D721Med (cell line): ENCODE results near the gene IP6K3.

Source experiments
- DNase-seq: peaks from one replicate; pipeline ENCODE4 v3.0.0; 2011; ENCODE audit warnings: low spot score; ENCODE audit not compliant: insufficient read length
- FAIRE-seq: peaks from 2 replicates; lab custom pipeline; 2011; peaks lifted over from hg19 to GRCh38; lab: Jason Lieb, UNC
- TF ChIP-seq, protein P1 (sequence below): IDR thresholded peaks from 2 replicates; pipeline ENCODE4 v1.5.1; 2012; ENCODE audit warnings: mild to moderate bottlenecking, control low read depth; ENCODE audit not compliant: insufficient read depth; ENCODE audit errors: missing control alignments

Gene IP6K3

DNA sequence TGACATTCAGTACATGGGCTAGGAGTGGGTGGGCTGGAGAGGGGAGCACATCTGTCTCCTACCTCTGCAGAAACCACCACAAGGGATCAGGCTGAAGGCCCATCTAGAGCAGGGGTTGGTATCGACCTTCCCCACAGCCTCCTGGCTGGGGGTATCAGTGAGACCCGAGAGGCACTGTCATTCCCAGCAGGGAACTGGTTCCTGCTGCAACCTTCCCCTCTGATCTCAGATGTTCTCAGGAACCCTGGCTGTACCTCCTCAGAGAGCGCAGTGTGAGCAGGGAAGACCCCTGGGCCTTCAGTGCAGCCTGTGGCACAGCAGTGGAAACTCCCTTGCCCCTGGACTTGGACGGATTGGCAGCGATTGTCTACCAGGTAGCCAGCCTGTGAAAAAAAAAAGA is 7.8 kb downstream of the IP6K3 start:
- TF ChIP-seq, protein P1, sequence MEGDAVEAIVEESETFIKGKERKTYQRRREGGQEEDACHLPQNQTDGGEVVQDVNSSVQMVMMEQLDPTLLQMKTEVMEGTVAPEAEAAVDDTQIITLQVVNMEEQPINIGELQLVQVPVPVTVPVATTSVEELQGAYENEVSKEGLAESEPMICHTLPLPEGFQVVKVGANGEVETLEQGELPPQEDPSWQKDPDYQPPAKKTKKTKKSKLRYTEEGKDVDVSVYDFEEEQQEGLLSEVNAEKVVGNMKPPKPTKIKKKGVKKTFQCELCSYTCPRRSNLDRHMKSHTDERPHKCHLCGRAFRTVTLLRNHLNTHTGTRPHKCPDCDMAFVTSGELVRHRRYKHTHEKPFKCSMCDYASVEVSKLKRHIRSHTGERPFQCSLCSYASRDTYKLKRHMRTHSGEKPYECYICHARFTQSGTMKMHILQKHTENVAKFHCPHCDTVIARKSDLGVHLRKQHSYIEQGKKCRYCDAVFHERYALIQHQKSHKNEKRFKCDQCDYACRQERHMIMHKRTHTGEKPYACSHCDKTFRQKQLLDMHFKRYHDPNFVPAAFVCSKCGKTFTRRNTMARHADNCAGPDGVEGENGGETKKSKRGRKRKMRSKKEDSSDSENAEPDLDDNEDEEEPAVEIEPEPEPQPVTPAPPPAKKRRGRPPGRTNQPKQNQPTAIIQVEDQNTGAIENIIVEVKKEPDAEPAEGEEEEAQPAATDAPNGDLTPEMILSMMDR: no peak
- FAIRE-seq: no peak
- DNase-seq: no peak

DNA sequence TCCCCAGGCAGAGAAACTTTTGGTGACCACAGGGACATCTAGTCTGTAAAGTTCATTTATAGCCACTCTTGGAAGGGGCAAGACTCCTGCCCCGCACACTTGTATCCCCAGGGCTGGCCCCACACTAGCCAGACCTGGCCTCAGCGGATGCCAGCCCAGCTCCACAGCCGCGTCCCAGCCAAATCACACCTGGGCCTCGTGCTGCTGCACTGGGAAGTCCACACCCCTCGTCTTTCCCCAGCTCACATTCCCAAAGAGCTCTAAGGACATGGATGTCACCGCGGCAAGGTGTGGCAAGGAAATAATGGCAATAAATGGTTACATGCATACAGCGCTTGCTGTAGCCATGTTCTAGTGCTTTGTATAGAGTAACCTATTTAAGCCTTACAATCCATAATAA is 8.6 kb downstream of the IP6K3 start:
- FAIRE-seq (no peak), DNase-seq (no peak)
- TF ChIP-seq, protein P1: no peak

DNA sequence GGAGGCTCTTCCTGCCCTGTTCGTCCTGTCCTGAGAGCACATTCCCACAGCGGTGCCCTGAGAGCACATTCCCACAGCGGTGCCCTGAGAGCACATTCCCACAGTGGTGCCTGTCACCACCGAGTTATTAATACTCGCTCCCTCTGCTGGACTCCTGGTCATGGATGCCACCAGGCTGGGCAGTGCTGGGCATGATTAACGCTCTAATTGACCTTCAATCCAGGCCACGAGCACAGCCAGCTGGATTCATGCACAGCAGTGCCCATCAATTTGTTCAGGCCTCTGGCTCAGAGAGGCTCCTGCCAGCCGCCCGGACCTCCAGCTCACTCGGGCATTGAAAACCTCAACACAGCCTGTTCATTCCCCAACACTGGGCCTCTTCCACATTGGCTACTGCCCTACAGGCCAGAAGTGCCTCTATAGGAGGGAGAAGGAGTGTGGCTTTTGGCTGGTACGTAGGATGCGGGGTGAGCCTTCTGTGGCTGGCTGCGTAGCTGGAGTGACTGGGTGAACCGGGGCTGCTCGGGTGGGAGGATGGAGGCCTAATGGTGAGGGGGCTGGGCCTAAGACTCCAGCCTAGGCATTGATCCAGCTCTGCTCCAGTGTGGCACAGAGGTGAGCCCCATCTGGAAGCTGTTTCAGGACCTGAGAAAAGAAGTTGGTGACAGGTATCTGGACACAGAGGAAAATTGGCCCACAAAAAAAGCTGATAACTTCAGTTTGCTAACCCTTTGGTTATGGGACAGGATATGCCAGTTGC is 9.3 kb downstream of the IP6K3 start:
- TF ChIP-seq, protein P1: no peak
- DNase-seq: no peak
- no peak for FAIRE-seq

DNA sequence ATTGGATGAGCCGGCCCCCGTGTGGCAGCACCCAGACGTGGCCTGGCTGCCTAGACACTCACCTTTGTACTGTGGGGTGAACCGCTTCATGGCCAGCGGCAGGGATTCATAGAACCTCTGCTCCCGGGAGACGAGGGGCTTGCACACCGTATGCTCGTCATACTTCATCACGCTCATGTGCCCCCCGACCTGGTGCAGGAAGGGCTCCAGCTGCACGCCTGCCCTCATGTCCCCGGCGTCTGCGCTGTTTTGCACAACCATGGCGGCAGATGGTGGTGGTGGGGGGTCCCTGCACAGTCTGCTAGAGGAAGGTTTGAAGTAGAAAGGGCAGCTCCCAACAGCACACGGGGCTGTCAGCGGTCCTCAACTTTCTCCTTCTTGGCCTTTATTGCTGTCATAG is 11.5 kb downstream of the IP6K3 start:
- no peak for FAIRE-seq
- TF ChIP-seq, protein P1: no peak
- no peak for DNase-seq

DNA sequence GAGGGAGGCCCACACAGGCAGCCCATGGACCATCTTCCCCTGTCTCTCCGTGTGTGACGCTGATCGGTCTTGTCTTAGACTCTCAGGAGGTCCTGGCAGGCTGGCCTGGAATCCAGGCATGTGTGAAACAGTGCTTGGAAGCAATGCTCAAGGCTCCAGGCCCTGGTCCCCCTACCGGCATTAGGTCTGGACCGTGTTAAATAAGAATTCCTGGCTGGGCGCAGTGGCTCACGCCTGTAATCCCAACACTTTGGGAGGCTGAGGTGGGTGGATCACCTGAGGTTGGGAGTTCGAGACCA is 13.0 kb downstream of the IP6K3 start:
- no peak for FAIRE-seq
- TF ChIP-seq, protein P1: no peak
- no peak for DNase-seq

DNA sequence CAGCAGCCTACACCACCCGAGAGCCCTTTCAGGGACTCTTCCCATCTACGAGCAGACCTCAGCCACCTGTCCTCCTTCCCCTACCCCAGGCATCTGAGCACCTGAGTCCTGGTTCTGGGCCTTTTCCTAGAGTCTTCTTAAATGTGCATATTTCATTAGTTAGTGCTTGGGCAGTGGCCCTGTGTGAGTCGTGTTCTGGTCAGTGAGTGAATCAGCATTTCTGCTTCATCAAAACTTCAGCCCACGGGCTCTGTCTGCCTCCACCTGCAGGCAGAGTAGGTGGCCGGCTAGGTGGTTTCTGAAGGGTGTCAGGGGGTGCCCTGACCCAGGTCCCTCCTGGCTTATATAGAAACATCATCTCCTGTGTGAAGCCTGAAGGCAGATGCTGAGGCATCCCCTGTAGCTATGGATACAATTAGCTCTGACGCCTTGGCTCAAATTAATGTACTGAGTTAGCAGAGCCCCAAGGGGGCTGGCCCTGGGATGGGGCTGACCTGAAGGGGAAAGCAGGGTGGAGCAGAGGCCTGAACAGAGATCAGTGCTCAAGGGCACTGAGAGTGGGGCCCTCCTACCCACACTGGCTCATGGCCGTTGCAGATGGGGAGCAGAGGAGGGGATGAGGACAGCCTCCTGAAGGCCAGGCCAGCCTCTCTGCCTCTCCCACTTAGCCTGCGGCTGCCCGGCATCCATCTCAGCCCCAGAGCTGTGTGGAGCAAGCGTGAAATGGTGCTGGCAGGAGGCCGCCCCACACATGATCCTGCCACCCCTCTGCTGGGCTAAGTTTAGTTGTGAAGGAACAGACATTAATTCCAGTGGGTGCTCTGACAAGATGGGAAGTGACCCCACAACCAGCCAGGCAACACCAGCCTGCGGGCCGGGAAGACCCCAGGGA is 13.6 kb downstream of the IP6K3 start:
- DNase-seq: no peak
- TF ChIP-seq, protein P1: no peak
- FAIRE-seq: no peak

DNA sequence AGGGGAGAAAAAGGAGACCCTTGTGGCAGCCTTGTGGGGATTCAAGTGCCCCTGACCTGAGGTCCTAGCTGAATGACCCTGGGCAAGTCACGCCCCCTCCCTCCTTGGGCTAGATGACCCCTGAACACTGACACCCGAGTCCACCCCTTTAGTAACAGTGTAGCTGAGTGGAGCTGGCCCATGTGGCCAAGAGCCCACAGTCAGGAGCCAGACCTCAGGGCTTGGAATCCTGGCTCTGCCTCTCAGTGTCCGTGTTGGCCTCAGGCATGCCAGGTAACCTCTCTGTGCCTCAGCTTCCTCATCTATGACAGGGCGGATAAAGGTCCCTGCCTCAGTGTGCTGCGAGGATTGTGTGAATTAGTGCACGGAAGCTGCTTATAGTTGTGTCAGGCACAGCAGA is 14.3 kb downstream of the IP6K3 start:
- no peak for FAIRE-seq
- TF ChIP-seq, protein P1: no peak
- DNase-seq: no peak
